A673 (cell line): ENCODE results near the gene SLC29A3. TPM values are rescaled to one million over a fixed set of nuclear protein-coding genes. Genes with fewer than 3 reads are reported as not detected.

Source experiments
- BruUV-seq: library from RNA; stranded (reverse); fragments of 400-500 nt; replicated peaks from 2 replicates; lab custom pipeline; 2021; lab: Mats Ljungman, UMichigan
- CTCF ChIA-PET: fragments of 300-600 bp; sonication (Branson Sonifier 250); formaldehyde crosslinking; loops from one replicate; lab custom pipeline; 2022; ENCODE audit warnings: antibody characterized with exemption; lab: Charles Lee
- POLR2A ChIA-PET: fragments of 300-600 bp; sonication (Branson Sonifier 250); formaldehyde crosslinking; loops from one replicate; lab custom pipeline; 2022; ENCODE audit warnings: antibody characterized with exemption; ENCODE audit not compliant: low non-redundant PET; lab: Charles Lee
- DNase-seq: peaks from one replicate; pipeline ENCODE4 v3.0.0-alpha.2; 2015; ENCODE audit warnings: low spot score
- H3K27ac ChIP-seq: fragments of 200-600 bp; sonication (generic); 2 replicates; pipeline ENCODE4 v1.5.1; 2016; ENCODE audit warnings: mixed run types, low read depth, mild to moderate bottlenecking, mixed read lengths, antibody characterized with exemption, low read length; ENCODE audit not compliant: poor library complexity, severe bottlenecking
- H3K27me3 ChIP-seq: fragments of 200-600 bp; sonication (generic); replicated peaks from 2 replicates; pipeline ENCODE4 v1.6.1; 2017; ENCODE audit warnings: mixed run types, low read depth, mild to moderate bottlenecking, mixed read lengths, antibody characterized with exemption, low read length; ENCODE audit not compliant: insufficient read depth, poor library complexity
- H3K36me3 ChIP-seq: fragments of 200-600 bp; sonication (generic); 2 replicates; pipeline ENCODE4 v1.6.1; 2016; ENCODE audit warnings: mixed run types, mild to moderate bottlenecking, mixed read lengths, antibody characterized with exemption, low read length; ENCODE audit not compliant: insufficient read depth, poor library complexity, severe bottlenecking
- H3K4me1 ChIP-seq: fragments of 200-600 bp; sonication (generic); 2 replicates; pipeline ENCODE4 v1.6.1; 2017; ENCODE audit warnings: mixed run types, mild to moderate bottlenecking, mixed read lengths, antibody characterized with exemption, low read length; ENCODE audit not compliant: insufficient read depth, poor library complexity, severe bottlenecking
- H3K4me3 ChIP-seq: fragments of 200-600 bp; sonication (generic); 2 replicates; pipeline ENCODE4 v1.5.1; 2016; ENCODE audit warnings: low read depth, mixed run types, mild to moderate bottlenecking, mixed read lengths, low read length; ENCODE audit not compliant: poor library complexity, severe bottlenecking
- H3K9me3 ChIP-seq: fragments of 200-600 bp; sonication (generic); 2 replicates; pipeline ENCODE4 v1.6.1; 2016; ENCODE audit warnings: mixed run types, low read depth, mild to moderate bottlenecking, mixed read lengths, antibody characterized with exemption, low read length; ENCODE audit not compliant: poor library complexity, severe bottlenecking
- CTCF ChIP-seq: fragments of 300-800, 200-600 bp; sonication (generic); conservative IDR thresholded peaks from 2 replicates; pipeline ENCODE4 v1.5.1; 2017; ENCODE audit warnings: low read depth, mild to moderate bottlenecking, antibody characterized with exemption, low read length, moderate library complexity, mixed read lengths
- EZH2 ChIP-seq: fragments of 200-600 bp; sonication (generic); IDR thresholded peaks from 2 replicates; pipeline ENCODE4 v1.6.1; 2017; ENCODE audit warnings: borderline replicate concordance, low read depth, mild to moderate bottlenecking, mixed read lengths, antibody characterized with exemption, low read length; ENCODE audit not compliant: poor library complexity, severe bottlenecking
- intact Hi-C: fragments of 100-400 bp; cut with micrococcal nuclease; formaldehyde crosslinking; loops from one replicate; pipeline ENCODE4 v1.10.0; 2022; ENCODE audit not compliant: unreplicated experiment
- total RNA-seq: library from RNA; stranded (reverse); gene quantifications from 2 replicates; pipeline ENCODE4 v1.2.3, GENCODE V29; 2021

Gene SLC29A3
- total RNA-seq, 1 experiment from 2014 or later: 6.1 TPM

- Histone ChIP-seq H3K27ac (no peak overlapping the region), H3K4me3 (no peak overlapping the region), H3K4me1 (no peaks in the 10 kb centered on the region), H3K27me3 (no peaks in the 10 kb centered on the region), H3K36me3 (no peaks in the 10 kb centered on the region), H3K9me3 (no peaks in the 10 kb centered on the region)
- DNase-seq: no peak
- POLR2A ChIA-PET: no interaction called here
- no peak for TF ChIP-seq CTCF
- TF ChIP-seq EZH2: no peak
- BruUV-seq: no TSS peak
- intact Hi-C loops: no loop called here
- CTCF ChIA-PET: interaction anchor here (0.6 kb wide), 1 partner anchor 488 kb away, joined by 5 read pairs; no protein-coding TSS in a partner anchor
Measured at GRCh38 chr10:71389768-71390460, 70.9 kb downstream of the SLC29A3 start.

- DNase-seq: no peak
- POLR2A ChIA-PET: no interaction called here
- no peak for TF ChIP-seq CTCF
- Histone ChIP-seq H3K9me3 (no peaks in the 10 kb centered on the region), H3K36me3 (no peaks in the 10 kb centered on the region), H3K27ac (no peak overlapping the region), H3K27me3 (no peaks in the 10 kb centered on the region), H3K4me1 (no peaks in the 10 kb centered on the region), H3K4me3 (no peak overlapping the region)
- CTCF ChIA-PET: interaction anchor here (0.6 kb wide), 1 partner anchor 488 kb away, joined by 5 read pairs; no protein-coding TSS in a partner anchor
- intact Hi-C loops: no loop called here
- no TSS peak for BruUV-seq
Measured at GRCh38 chr10:71390461-71390835, 71.4 kb downstream of the SLC29A3 start.

- BruUV-seq: no TSS peak
- no peaks in the 10 kb centered on the region for H3K9me3 ChIP-seq
- H3K27ac ChIP-seq: no peak overlapping the region
- peaks cover 3% of the 10 kb centered on the region for H3K4me1 ChIP-seq
- TF ChIP-seq CTCF (no peak), EZH2 (no peak)
- no peak for DNase-seq
- no peak overlapping the region for H3K4me3 ChIP-seq
- ChIA-PET POLR2A (no interaction called here), CTCF (no interaction called here)
- no peaks in the 10 kb centered on the region for H3K36me3 ChIP-seq
- intact Hi-C loops: no loop called here
- H3K27me3 ChIP-seq: no peaks in the 10 kb centered on the region
Measured at GRCh38 chr10:71390921-71391690, 72.0 kb downstream of the SLC29A3 start.
